Mucosa of descending colon (tissue), 3 donors: Measurements from ENCODE around the gene NUDT5. TPM values are rescaled to one million over a fixed set of nuclear protein-coding genes. Genes with fewer than 3 reads are reported as not detected.

Experiments
- ATAC-seq: fragments of 200-7000 bp; cut with Tn5 transposase; one replicate; pipeline ENCODE4 v1.9.1; 2020; ENCODE audit warnings: mild to moderate bottlenecking, moderate library complexity
- DNase-seq, 3 donors: peaks; one replicate each; pipeline ENCODE4 v3.0.0-alpha.2; 2020
- H3K36me3 ChIP-seq: fragments of 200-600 bp; one replicate; pipeline ENCODE4 v1.8.0; 2021; ENCODE audit warnings: low read depth, mild to moderate bottlenecking
- H3K4me1 ChIP-seq: fragments of 200-600 bp; one replicate; pipeline ENCODE4 v1.8.0; 2021; ENCODE audit warnings: low read depth, mild to moderate bottlenecking
- H3K4me3 ChIP-seq: fragments of 200-600 bp; one replicate; pipeline ENCODE4 v1.8.0; 2021; ENCODE audit warnings: mild to moderate bottlenecking
- H3K9me3 ChIP-seq: fragments of 200-600 bp; one replicate; pipeline ENCODE4 v1.8.0; 2021; ENCODE audit warnings: mild to moderate bottlenecking
- CTCF ChIP-seq: fragments of 200-600 bp; IDR thresholded peaks from one replicate; pipeline ENCODE4 v1.8.0; 2022; ENCODE audit warnings: antibody characterized with exemption, mild to moderate bottlenecking
- intact Hi-C, 2 donors: fragments of 100-400 bp; cut with DNase I in 1 of 2; cut with micrococcal nuclease in 1 of 2; formaldehyde crosslinking; loops; one replicate each; pipeline versions ENCODE4 v1.11.0 to v1.11.1; 2022; cut with DNase I, micrococcal nuclease
- total RNA-seq, 3 donors: library from RNA; stranded (reverse); fragmentation: NEBNext Ultra II Directional in 2 of 3; extraction: Animal tissue kit (Norgen Biotek cat#: 25700) in 2 of 3; gene quantifications; one replicate each; pipeline versions ENCODE4 v1.2.1 to v1.2.4, GENCODE V29; 2021 to 2023
- donor health status: DM: no; HTN: no; CAD: no; lungs with moderate emphysema.
- donor health status: DM: no; HTN: no; CAD: no.
- donor health status: DM: no; HTN: yes; CAD: no.

NUDT5 gene
- total RNA-seq, 3 donors from 2014 or later, result 32.0 to 44.7 (median 32.8) TPM

GRCh38 chr10:12158111-12158510 lies 37.6 kb downstream of the NUDT5 start:
- intact Hi-C loops, result no loop called here

GRCh38 chr10:12156367-12157123 lies 39.1 kb downstream of the NUDT5 start:
- intact Hi-C loops, result no loop called here
- TF ChIP-seq CTCF, result no peak
- H3K36me3 ChIP-seq, result no peaks in the 10 kb centered on the region

More at GRCh38 chr10:12158111-12158510, 37.6 kb downstream of the NUDT5 start:
- no peak for TF ChIP-seq CTCF
- Histone ChIP-seq H3K4me1 (no peaks in the 10 kb centered on the region), H3K36me3 (no peaks in the 10 kb centered on the region), H3K4me3 (no peak overlapping the region), H3K9me3 (no peaks in the 10 kb centered on the region)
- ATAC-seq (no peak), DNase-seq (no peak)

GRCh38 chr10:12154516-12154915 lies 41.2 kb downstream of the NUDT5 start:
- intact Hi-C loops, result no loop called here
- no peaks in the 10 kb centered on the region for H3K9me3 ChIP-seq
- no peaks in the 10 kb centered on the region for H3K36me3 ChIP-seq
- ATAC-seq (no peak), DNase-seq (no peak)
- no peak for TF ChIP-seq CTCF
- no peak overlapping the region for H3K4me3 ChIP-seq
- H3K4me1 ChIP-seq, result no peaks in the 10 kb centered on the region

More at GRCh38 chr10:12156367-12157123, 39.1 kb downstream of the NUDT5 start:
- no peaks in the 10 kb centered on the region for H3K9me3 ChIP-seq
- ATAC-seq (peak; percentile 83), DNase-seq (peak in 1 of 3 donors; percentile 3)
- no peak overlapping the region for H3K4me3 ChIP-seq
- H3K4me1 ChIP-seq, result no peaks in the 10 kb centered on the region

- no peak for TF ChIP-seq CTCF
- ATAC-seq (no peak), DNase-seq (no peak)
- Histone ChIP-seq H3K4me1 (no peaks in the 10 kb centered on the region), H3K36me3 (no peaks in the 10 kb centered on the region), H3K9me3 (no peaks in the 10 kb centered on the region), H3K4me3 (no peak overlapping the region)
- intact Hi-C loops, result no loop called here
Observed at GRCh38 chr10:12150163-12150562, 45.5 kb downstream of the NUDT5 start.

- Histone ChIP-seq H3K9me3 (no peaks in the 10 kb centered on the region), H3K4me1 (no peaks in the 10 kb centered on the region), H3K4me3 (no peak overlapping the region), H3K36me3 (no peaks in the 10 kb centered on the region)
- no peak for TF ChIP-seq CTCF
- DNase-seq (no peak), ATAC-seq (no peak)
- intact Hi-C loops, result no loop called here
Observed at GRCh38 chr10:12144538-12144937, 51.2 kb downstream of the NUDT5 start.
